ENCODE data around the gene CYBC1. TPM values are rescaled to one million over a fixed set of nuclear protein-coding genes. Genes with fewer than 3 reads are reported as not detected.

The CYBC1 gene
- polyA plus RNA-seq, 12 donors: 25.9 to 149 (median 30.6) TPM; not detected in 1

Other genes starting within 250 kb of the CYBC1 start
- gene CCDC57, start 237.9 kb downstream of the CYBC1 start, polyA plus RNA-seq (ENCODE audit: insufficient read length in 12 of 12): 10 to 100 TPM in 11 of 12 donors, not detected in 1; 18.1 to 66.0 (median 22.2) TPM
- 10 to 100 TPM in 11 of 12 donors, not detected in 1; 12.7 to 51.9 (median 28.9) TPM for gene SLC16A3, start 221.7 kb downstream of the CYBC1 start, polyA plus RNA-seq (ENCODE audit: insufficient read length in 12 of 12)
- 100 to 1,000 TPM in 1 of 12 donors, 10 to 100 TPM in 10, not detected in 1; 59.7 to 121 (median 65.0) TPM for gene CSNK1D, start 177.1 kb downstream of the CYBC1 start, polyA plus RNA-seq (ENCODE audit: insufficient read length in 12 of 12)
- 1 to 10 TPM in 1 of 12 donors, under 1 TPM in 8, not detected in 3; 0.19 to 3.8 (median 0.51) TPM for gene CD7, start 133.1 kb downstream of the CYBC1 start, polyA plus RNA-seq (ENCODE audit: insufficient read length in 12 of 12)
- 10 to 100 TPM in 2 of 12 donors, 1 to 10 TPM in 8, not detected in 2; 1.7 to 15.8 (median 3.1) TPM for gene SECTM1, start 117.0 kb downstream of the CYBC1 start, polyA plus RNA-seq (ENCODE audit: insufficient read length in 12 of 12)
- under 1 TPM in 5 of 12 donors, not detected in 7; 0.08 to 0.25 (median 0.12) TPM for gene TEX19, start 91.5 kb downstream of the CYBC1 start, polyA plus RNA-seq (ENCODE audit: insufficient read length in 12 of 12)
- 10 to 100 TPM in 1 of 12 donors, 1 to 10 TPM in 10, not detected in 1; 2.5 to 11.1 (median 5.2) TPM for gene UTS2R, start 79.0 kb downstream of the CYBC1 start, polyA plus RNA-seq (ENCODE audit: insufficient read length in 12 of 12)
- 10 to 100 TPM in 11 of 12 donors, not detected in 1; 15.8 to 33.7 (median 21.9) TPM for gene HEXD, start 32.4 kb downstream of the CYBC1 start, polyA plus RNA-seq (ENCODE audit: insufficient read length in 12 of 12)
- gene OGFOD3, start 32.2 kb downstream of the CYBC1 start, polyA plus RNA-seq (ENCODE audit: insufficient read length in 12 of 12): 10 to 100 TPM in 11 of 12 donors, not detected in 1; 13.4 to 25.1 (median 18.5) TPM
- 10 to 100 TPM in 11 of 12 donors, not detected in 1; 35.0 to 81.2 (median 66.0) TPM for gene NARF, start 8.0 kb upstream of the CYBC1 start, polyA plus RNA-seq (ENCODE audit: insufficient read length in 12 of 12)
- 10 to 100 TPM in 11 of 12 donors, not detected in 1; 33.6 to 62.0 (median 41.4) TPM for gene FOXK2, start 69.0 kb upstream of the CYBC1 start, polyA plus RNA-seq (ENCODE audit: insufficient read length in 12 of 12)
- 10 to 100 TPM in 11 of 12 donors, not detected in 1; 51.4 to 91.2 (median 58.0) TPM for gene WDR45B, start 197.7 kb upstream of the CYBC1 start, polyA plus RNA-seq (ENCODE audit: insufficient read length in 12 of 12)
- 10 to 100 TPM in 11 of 12 donors, not detected in 1; 31.8 to 75.0 (median 41.8) TPM for gene RAB40B, start 247.9 kb upstream of the CYBC1 start, polyA plus RNA-seq (ENCODE audit: insufficient read length in 12 of 12)

All from muscle of arm (tissue), 12 donors.